Measurements from ENCODE around the gene PPHLN1.

Gene PPHLN1

DNA sequence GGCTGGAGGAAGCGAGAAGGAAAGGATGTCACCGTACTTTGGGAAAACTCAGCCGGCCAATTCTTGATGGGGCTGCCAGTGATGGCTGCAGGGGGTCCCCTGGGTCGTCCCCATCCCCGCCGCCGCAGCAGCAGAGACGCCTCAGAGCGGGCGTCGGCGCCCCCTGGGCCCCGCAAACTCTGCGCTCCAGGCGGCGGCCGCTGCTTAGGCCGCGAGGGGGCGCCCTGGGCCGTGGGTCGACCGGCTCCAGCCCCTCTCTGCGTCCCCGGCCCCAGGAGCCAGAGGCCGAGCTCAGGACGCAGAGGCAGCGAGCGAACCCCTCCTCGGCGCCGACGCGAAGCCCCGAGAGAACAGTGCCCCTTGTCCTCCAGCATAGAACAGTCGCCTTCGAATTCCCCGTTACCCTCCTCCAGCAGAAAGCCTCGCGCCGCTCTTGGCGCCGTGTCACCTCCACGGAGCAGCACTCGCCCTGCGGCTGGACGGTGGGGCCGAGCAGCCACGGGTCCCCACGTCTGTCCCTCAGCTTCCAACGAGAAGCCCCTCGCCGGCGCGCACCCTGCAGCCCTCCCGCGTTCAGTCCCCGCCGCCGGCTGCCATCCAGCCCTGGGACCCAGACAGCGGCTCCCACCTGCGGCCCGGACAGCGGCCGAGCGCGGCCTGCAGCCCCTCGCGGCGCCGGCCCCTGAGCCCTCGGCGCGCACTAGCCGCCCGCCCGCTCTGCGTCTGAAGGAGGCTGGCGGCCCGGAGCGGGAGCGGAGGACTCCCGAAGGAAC, 157.0 kb downstream of the PPHLN1 start:
- DNase-seq (ENCODE audit: low read depth) = peak; percentile 74
- TF ChIP-seq, protein P1, sequence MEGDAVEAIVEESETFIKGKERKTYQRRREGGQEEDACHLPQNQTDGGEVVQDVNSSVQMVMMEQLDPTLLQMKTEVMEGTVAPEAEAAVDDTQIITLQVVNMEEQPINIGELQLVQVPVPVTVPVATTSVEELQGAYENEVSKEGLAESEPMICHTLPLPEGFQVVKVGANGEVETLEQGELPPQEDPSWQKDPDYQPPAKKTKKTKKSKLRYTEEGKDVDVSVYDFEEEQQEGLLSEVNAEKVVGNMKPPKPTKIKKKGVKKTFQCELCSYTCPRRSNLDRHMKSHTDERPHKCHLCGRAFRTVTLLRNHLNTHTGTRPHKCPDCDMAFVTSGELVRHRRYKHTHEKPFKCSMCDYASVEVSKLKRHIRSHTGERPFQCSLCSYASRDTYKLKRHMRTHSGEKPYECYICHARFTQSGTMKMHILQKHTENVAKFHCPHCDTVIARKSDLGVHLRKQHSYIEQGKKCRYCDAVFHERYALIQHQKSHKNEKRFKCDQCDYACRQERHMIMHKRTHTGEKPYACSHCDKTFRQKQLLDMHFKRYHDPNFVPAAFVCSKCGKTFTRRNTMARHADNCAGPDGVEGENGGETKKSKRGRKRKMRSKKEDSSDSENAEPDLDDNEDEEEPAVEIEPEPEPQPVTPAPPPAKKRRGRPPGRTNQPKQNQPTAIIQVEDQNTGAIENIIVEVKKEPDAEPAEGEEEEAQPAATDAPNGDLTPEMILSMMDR (IDR thresholded peaks at IDR 0.05; ENCODE audit: insufficient read depth, low read depth, low read length, missing control alignments) = peak; percentile 89
- peak overlapping the region; percentile 77 for H3K4me3 ChIP-seq (ENCODE audit: low read depth, low read length)

- H3K4me3 ChIP-seq (ENCODE audit: low read depth, low read length) = peak overlapping the region; percentile 77
- no peak for DNase-seq (ENCODE audit: low read depth)
- TF ChIP-seq, protein P1 (IDR thresholded peaks at IDR 0.05; ENCODE audit: insufficient read depth, low read depth, low read length, missing control alignments) = no peak
Measured at GRCh38 chr12:42483521-42483790, 157.5 kb downstream of the PPHLN1 start.

DNA sequence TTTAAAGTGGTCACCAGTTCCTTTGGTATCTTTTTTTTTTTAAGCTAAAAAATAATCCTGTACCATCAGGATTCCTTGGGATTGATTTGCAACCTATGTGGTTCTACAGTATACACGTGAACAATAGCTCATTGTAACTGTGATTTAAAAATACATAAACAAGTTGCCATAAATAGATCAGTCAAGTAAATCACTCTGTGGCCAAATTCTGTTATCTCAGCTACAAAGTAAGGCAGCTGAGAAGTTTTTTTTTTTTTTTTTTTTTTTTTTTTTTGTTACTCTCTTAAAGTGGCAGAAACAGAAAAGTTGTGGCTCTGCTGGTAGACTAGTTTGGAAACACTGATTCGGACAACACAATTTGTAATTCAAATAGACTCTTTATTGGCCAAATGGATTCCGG, 159.0 kb downstream of the PPHLN1 start:
- no peak overlapping the region for H3K4me3 ChIP-seq (ENCODE audit: low read depth, low read length)
- no peak for DNase-seq (ENCODE audit: low read depth)
- TF ChIP-seq, protein P1 (IDR thresholded peaks at IDR 0.05; ENCODE audit: insufficient read depth, low read depth, low read length, missing control alignments) = no peak

- DNase-seq (ENCODE audit: low read depth) = no peak
- H3K4me3 ChIP-seq (ENCODE audit: low read depth, low read length) = no peak overlapping the region
- TF ChIP-seq, protein P1 (IDR thresholded peaks at IDR 0.05; ENCODE audit: insufficient read depth, low read depth, low read length, missing control alignments) = no peak
Measured at GRCh38 chr12:42485823-42486222, 159.9 kb downstream of the PPHLN1 start.

DNA sequence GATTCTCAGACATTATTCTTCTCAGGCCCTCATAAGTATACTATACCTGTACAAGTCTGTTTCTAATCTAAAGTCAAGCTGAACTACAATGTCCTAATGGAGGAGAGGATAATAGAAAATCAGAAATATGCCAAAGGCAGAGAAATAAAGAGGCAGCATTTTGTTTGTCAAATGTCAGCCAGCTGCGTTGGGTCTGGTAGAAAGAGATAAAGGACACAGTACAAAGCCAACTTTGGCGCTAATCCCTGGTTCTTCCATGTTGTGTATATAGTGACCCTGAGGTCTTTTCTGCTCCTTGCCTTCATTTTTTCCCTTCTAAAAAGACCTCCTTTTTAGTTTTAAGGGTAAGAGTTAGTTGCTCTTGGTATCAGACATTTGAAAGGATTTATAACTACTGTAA, 160.4 kb downstream of the PPHLN1 start:
- no peak for DNase-seq (ENCODE audit: low read depth)
- no peak overlapping the region for H3K4me3 ChIP-seq (ENCODE audit: low read depth, low read length)
- TF ChIP-seq, protein P1 (IDR thresholded peaks at IDR 0.05; ENCODE audit: insufficient read depth, low read depth, low read length, missing control alignments) = no peak

DNA sequence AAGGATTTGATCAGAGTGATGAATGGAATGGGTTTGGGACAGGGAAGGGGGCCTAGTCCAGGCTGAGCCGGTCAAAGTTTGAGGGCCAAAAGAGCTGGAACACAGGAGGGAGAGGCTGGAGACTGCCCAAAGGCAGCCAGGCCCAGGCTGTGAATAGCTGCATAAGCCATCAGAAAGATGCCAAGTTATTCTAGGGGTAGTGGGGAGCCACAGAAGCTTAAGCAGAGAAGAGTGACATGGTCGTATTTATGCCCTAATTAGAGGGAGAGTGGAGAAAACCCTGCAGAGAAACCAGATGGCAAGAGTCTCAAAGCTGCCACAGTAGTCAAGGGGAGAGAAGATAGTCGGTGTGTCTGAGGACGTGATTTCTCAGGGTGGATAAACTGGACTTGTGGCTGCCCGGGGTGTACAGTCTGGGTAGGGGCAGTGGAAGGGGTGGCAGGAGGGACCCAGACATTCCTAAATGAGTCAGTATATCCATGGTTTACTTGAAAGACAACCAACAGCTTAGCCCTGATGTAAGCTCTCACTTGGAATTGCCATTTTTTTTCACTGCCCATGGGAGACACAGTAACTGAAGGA, 164.4 kb downstream of the PPHLN1 start:
- DNase-seq (ENCODE audit: low read depth) = no peak
- TF ChIP-seq, protein P1 (IDR thresholded peaks at IDR 0.05; ENCODE audit: insufficient read depth, low read depth, low read length, missing control alignments) = no peak
- no peak overlapping the region for H3K4me3 ChIP-seq (ENCODE audit: low read depth, low read length)

Data from GM12865 (cell line).